Activated naive CD4-positive, alpha-beta T cell treated with anti-CD3 and anti-CD28 coated beads, Interleukin-2, amount 50 U/mL, for 24 hours (primary cell): ENCODE results near the gene WNT3.
A peak's percentile ranks its signal among the peaks of the same experiment; 100 is the strongest.

Experiments
- H3K27ac Mint-ChIP-seq: one replicate; pipeline ENCODE4 v1.8.0; 2021; ENCODE audit warnings: mild to moderate bottlenecking, mixed read lengths
- H3K27me3 Mint-ChIP-seq: one replicate; pipeline ENCODE4 v1.8.0; 2021; ENCODE audit warnings: mixed read lengths
- H3K36me3 Mint-ChIP-seq: one replicate; pipeline ENCODE4 v1.8.0; 2021; ENCODE audit warnings: mixed read lengths
- H3K4me1 Mint-ChIP-seq: one replicate; pipeline ENCODE4 v1.8.0; 2021; ENCODE audit warnings: mixed read lengths
- H3K4me3 Mint-ChIP-seq: one replicate; pipeline ENCODE4 v1.8.0; 2021; ENCODE audit warnings: mild to moderate bottlenecking, mixed read lengths
- H3K9me3 Mint-ChIP-seq: one replicate; pipeline ENCODE4 v1.8.0; 2021; ENCODE audit warnings: mixed read lengths

The WNT3 gene

GRCh38 chr17:46788796-46789195 lies 29.7 kb downstream of the WNT3 start:
- Mint-ChIP-seq H3K9me3 (no peaks in the 10 kb centered on the region), H3K4me3 (no peak overlapping the region), H3K4me1 (no peaks in the 10 kb centered on the region), H3K27ac (no peak overlapping the region), H3K27me3 (peaks cover 3% of the 10 kb centered on the region), H3K36me3 (no peaks in the 10 kb centered on the region)

DNA sequence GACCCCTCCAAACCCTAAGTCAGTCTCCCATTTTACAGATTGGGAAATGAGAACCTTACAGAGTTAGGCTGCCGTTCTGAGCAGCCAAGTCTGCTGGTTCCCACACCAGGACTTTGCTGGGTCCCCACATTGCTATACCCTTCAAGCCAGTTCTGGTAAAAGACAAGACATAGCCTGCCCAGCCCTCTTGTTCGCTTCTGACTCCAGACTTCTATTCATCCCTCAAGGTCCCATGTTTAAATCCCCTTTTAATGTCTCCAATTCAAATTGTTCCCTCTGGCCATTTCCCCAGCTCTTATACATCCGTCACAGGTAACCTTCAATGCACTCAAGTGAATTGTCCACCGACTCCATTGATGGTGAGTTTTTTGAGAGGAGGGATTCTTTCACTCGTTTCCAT lies 30.2 kb downstream of the WNT3 start:
- no peaks in the 10 kb centered on the region for H3K36me3 Mint-ChIP-seq
- H3K4me1 Mint-ChIP-seq: no peaks in the 10 kb centered on the region
- no peak overlapping the region for H3K27ac Mint-ChIP-seq
- peaks cover 3% of the 10 kb centered on the region for H3K27me3 Mint-ChIP-seq
- no peak overlapping the region for H3K4me3 Mint-ChIP-seq
- no peaks in the 10 kb centered on the region for H3K9me3 Mint-ChIP-seq

- no peak overlapping the region for H3K4me3 Mint-ChIP-seq
- H3K36me3 Mint-ChIP-seq: no peaks in the 10 kb centered on the region
- H3K27me3 Mint-ChIP-seq: peaks cover 3% of the 10 kb centered on the region
- H3K4me1 Mint-ChIP-seq: no peaks in the 10 kb centered on the region
- H3K9me3 Mint-ChIP-seq: no peaks in the 10 kb centered on the region
- H3K27ac Mint-ChIP-seq: no peak overlapping the region
These were observed 31.0 kb downstream of the WNT3 start for GRCh38 chr17:46787478-46787877.

- H3K4me1 Mint-ChIP-seq: no peaks in the 10 kb centered on the region
- H3K9me3 Mint-ChIP-seq: no peaks in the 10 kb centered on the region
- no peaks in the 10 kb centered on the region for H3K27me3 Mint-ChIP-seq
- no peak overlapping the region for H3K27ac Mint-ChIP-seq
- no peaks in the 10 kb centered on the region for H3K36me3 Mint-ChIP-seq
- H3K4me3 Mint-ChIP-seq: no peak overlapping the region
These were observed 32.8 kb downstream of the WNT3 start for GRCh38 chr17:46785696-46786095.

DNA sequence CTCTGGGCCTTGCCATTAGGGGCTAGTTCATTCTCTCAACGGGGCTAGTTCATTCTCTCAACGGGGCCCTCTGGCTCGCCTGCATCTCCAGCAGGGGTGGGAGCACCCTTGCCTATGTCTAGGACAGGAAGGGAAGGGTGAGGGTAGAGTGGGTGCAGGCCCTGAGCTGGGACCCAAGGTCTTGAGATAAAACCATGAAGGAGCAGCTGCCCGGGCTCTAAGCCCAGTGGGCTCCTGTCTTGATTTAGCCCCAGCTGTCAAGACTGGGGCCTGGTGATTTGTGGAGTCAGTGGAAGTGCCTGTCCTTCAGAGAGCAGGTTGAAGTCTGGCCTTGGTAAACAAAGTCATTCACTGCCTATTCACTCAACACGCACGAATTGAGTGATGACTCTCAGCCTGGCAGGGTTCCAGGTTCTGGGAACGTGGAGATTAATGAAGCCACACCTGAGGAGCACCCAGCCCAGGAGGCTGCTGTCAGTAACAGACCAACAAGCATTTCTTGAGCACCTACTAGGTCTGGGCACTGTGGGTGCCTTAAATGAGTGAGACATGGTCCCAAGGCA lies 35.4 kb downstream of the WNT3 start:
- Mint-ChIP-seq H3K27ac (no peak overlapping the region), H3K27me3 (no peaks in the 10 kb centered on the region), H3K36me3 (no peaks in the 10 kb centered on the region), H3K4me3 (no peak overlapping the region), H3K9me3 (no peaks in the 10 kb centered on the region), H3K4me1 (no peaks in the 10 kb centered on the region)

DNA sequence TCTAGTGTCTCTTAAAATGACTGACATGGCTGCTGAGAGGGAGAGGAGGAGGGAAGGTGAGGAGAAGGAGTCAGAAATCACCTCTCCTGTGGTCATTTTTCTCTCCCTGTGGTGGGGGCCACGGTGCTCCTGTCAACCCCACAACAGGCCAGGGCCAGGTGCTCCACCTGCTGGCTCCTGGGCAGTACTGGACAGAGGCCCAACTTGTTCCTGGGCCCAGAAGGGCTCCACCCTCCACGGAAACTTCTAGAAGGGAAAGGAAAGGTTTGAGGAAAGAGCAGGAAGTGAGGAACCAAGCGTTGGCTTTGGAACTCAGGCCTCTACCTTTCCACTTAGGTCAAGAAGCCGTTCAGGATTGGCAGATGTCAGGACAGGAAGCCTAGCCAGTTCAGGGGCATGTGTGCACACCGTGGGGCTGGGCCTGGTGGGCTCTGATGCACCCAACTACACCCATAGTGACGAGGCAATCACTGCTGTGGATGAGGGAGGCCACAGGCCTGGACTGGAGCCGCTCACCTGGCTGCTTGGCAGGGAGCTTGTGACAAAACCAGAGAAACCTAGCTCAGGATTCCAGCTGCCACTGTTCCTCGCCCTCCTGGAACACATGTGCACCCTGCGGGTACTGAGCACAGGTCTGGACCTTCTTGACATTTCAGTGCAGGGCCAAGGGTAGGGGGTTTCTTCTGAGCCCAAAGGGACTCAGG lies 36.1 kb downstream of the WNT3 start:
- no peak overlapping the region for H3K27ac Mint-ChIP-seq
- no peaks in the 10 kb centered on the region for H3K4me1 Mint-ChIP-seq
- H3K27me3 Mint-ChIP-seq: peaks cover 1% of the 10 kb centered on the region
- no peak overlapping the region for H3K4me3 Mint-ChIP-seq
- H3K36me3 Mint-ChIP-seq: no peaks in the 10 kb centered on the region
- H3K9me3 Mint-ChIP-seq: no peaks in the 10 kb centered on the region

- H3K27ac Mint-ChIP-seq: no peak overlapping the region
- H3K4me3 Mint-ChIP-seq: no peak overlapping the region
- H3K9me3 Mint-ChIP-seq: no peaks in the 10 kb centered on the region
- H3K36me3 Mint-ChIP-seq: no peaks in the 10 kb centered on the region
- H3K4me1 Mint-ChIP-seq: no peaks in the 10 kb centered on the region
- peaks cover 4% of the 10 kb centered on the region for H3K27me3 Mint-ChIP-seq
These were observed 38.5 kb downstream of the WNT3 start for GRCh38 chr17:46780003-46780373.

DNA sequence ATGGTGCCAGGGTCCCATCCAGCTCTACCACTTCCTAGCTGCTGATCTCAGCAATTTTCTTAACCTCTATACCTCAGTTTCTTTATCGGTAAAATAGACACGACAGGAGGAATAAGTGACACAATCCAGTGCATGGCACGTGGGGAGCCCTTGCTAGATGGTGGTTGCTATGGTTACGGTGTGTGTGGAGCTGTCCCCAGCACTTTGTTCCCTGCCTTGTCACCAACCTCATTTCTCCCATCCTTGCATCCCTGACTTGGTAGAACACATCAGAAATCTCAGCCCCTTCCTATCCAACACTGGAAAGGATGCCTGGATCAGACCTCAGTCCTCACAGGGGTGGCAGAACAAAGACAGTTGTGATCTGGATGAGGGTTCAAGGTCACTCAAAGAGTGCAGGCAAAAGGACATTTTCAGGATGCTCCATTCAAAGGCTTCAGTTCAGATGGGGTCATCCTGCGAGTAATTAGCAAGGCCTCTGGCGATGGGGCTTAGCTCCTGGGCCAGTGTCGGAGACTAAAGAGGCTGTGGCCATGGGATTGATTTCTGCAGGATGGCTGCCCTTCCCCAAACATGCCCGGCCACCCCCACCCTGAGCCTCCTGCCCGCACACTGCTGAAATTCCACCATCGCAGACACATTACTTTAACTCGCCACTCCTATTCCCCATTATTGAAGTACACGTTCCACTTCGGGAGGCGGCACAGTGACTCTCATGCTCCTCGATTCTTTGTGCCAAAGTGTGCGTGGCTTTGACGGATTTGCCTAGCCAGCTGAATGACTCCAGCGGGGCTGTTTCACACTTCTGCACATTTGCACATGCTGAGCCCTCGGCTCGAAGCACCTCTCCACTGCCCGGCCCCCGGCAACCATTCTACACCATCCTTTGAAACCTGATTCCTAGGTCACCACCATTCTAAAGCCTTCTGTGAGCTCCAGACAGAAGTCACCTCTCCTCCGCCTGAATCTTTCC lies 40.3 kb downstream of the WNT3 start:
- peaks cover 9% of the 10 kb centered on the region for H3K27me3 Mint-ChIP-seq
- H3K9me3 Mint-ChIP-seq: no peaks in the 10 kb centered on the region
- H3K4me1 Mint-ChIP-seq: no peaks in the 10 kb centered on the region
- H3K27ac Mint-ChIP-seq: no peak overlapping the region
- no peaks in the 10 kb centered on the region for H3K36me3 Mint-ChIP-seq
- H3K4me3 Mint-ChIP-seq: no peak overlapping the region

DNA sequence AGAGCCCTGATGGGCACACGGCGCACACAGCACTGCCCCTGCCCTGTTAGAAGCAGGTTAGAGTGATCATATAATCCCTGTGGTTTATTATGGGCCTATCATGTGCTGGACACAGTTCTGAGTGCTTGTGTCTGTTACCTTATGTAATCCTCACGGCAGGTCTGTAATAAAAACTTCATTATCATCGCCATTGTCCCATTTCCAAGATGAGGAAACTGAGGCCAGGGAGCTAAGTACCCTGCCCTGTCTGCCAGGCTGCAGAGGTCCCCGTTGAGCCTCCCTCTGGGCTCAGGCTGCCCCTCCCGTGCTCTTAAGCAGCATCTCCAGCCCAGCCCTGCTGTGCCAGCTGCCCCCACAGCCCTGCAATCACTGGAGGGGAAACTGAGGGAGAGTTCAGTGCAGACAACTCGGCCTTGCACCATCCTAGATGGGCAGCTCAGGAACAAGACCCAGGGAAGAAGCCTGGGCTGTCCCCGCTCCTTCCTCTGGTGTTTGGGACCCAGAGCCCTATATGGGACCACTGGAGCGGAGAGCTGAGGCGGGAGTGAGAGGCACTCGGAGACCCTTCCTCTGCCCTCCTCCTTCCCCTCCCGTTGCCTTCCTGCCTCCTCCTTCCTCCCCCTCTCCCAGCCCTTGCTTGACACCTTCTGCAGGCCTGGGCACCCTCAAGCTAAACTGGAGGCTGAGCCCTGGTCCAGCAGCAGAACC lies 42.0 kb downstream of the WNT3 start:
- H3K27me3 Mint-ChIP-seq: peaks cover 14% of the 10 kb centered on the region
- no peak overlapping the region for H3K27ac Mint-ChIP-seq
- no peaks in the 10 kb centered on the region for H3K4me1 Mint-ChIP-seq
- no peaks in the 10 kb centered on the region for H3K9me3 Mint-ChIP-seq
- no peak overlapping the region for H3K4me3 Mint-ChIP-seq
- no peaks in the 10 kb centered on the region for H3K36me3 Mint-ChIP-seq

DNA sequence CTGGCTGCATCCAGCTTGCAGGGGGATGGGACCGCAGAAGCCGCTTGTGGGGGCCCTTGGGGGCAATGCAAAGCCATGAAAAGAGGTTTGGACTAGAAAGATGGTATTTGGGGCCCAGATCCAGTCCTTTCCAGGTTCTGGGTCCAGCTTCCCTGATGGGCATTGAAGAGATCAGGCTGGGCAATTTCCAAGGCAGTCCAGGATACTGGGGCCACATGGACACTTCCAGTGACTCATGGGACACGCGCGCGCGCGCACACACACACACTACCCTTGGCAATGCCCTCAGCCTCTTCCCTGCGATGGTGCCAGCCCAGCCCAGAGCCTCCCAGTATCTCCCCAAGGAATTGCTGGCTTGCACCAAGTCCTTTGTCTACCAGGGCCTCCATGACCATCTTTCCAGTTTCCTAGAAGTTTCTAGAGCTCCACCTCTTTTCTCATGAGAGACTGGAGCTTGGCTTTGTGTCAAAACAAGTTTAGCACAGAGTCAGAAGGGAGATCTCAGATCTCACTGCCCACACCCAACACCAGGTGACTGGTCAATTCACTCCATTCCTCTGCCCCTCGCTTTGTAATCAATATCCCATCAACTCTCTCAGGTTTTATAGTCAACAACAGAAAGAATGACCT lies 44.3 kb downstream of the WNT3 start:
- peak overlapping the region; percentile 31 for H3K27ac Mint-ChIP-seq
- no peaks in the 10 kb centered on the region for H3K36me3 Mint-ChIP-seq
- no peaks in the 10 kb centered on the region for H3K9me3 Mint-ChIP-seq
- no peak overlapping the region for H3K4me3 Mint-ChIP-seq
- H3K27me3 Mint-ChIP-seq: peaks cover 20% of the 10 kb centered on the region
- peaks cover 8% of the 10 kb centered on the region for H3K4me1 Mint-ChIP-seq

GRCh38 chr17:46773676-46774075 lies 44.8 kb downstream of the WNT3 start:
- H3K27ac Mint-ChIP-seq: no peak overlapping the region
- peaks cover 20% of the 10 kb centered on the region for H3K27me3 Mint-ChIP-seq
- no peaks in the 10 kb centered on the region for H3K9me3 Mint-ChIP-seq

DNA sequence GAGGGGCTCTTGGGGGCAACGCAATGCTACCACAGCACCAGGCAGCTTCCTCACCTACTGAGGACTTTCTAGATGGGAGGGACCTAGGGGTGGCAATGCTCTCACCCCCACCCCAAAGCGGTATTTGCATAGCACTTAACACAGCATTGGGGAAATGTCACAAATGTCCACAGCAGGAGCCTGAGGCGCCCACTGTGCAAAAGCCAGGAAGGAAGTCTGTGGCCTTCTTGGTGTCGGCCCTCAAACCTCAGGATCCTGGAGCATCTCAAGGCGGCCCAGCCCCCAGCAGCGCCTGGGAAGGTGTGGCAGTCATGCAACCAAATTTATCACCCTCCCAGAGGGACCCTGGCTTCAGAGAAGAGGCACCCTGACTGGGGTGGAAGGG lies 45.3 kb downstream of the WNT3 start:
- no peaks in the 10 kb centered on the region for H3K9me3 Mint-ChIP-seq
- H3K4me3 Mint-ChIP-seq: no peak overlapping the region
- peaks cover 8% of the 10 kb centered on the region for H3K4me1 Mint-ChIP-seq
- peaks cover 20% of the 10 kb centered on the region for H3K27me3 Mint-ChIP-seq
- no peaks in the 10 kb centered on the region for H3K36me3 Mint-ChIP-seq
- no peak overlapping the region for H3K27ac Mint-ChIP-seq

More at GRCh38 chr17:46773676-46774075, 44.8 kb downstream of the WNT3 start:
- peaks cover 8% of the 10 kb centered on the region for H3K4me1 Mint-ChIP-seq
- no peaks in the 10 kb centered on the region for H3K36me3 Mint-ChIP-seq
- no peak overlapping the region for H3K4me3 Mint-ChIP-seq

DNA sequence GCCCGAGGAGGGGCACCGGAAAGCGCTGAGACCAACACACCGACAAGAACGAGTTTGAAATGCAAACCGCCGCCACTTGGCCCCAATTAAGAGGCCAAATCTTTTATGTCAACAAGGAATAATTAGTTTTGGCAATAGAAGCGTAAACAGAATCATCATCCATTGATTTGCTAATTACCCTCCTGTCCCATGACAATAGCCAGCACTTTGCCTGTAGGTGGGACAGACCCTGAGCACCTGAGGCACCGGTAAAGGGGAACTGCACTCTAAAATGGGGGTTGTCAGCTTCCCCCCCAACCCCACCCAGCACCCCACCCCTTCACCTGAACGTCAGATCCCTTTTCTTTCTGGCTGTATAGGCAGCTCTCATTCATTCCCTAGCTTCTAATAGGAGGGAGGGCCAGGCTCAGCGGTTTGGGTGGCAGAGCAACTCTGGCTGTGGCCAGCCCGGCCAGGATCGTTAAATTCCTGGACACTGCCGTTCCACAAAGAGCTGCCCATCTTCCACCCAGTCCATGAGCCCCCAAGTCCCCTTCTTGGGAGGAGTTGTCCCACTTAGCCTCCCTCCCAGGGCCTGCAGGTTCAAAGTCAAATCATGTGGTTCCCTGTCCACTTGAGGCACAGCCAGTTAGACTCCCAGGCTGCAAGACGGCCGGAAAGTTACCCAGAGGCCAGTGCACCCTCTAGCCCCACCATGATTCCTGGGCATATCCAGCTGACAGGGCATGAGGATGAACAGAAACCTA lies 45.8 kb downstream of the WNT3 start:
- H3K9me3 Mint-ChIP-seq: no peaks in the 10 kb centered on the region
- peaks cover 19% of the 10 kb centered on the region for H3K27me3 Mint-ChIP-seq
- H3K27ac Mint-ChIP-seq: no peak overlapping the region
- H3K4me3 Mint-ChIP-seq: peak overlapping the region; percentile 78
- no peaks in the 10 kb centered on the region for H3K36me3 Mint-ChIP-seq
- H3K4me1 Mint-ChIP-seq: peaks cover 8% of the 10 kb centered on the region

DNA sequence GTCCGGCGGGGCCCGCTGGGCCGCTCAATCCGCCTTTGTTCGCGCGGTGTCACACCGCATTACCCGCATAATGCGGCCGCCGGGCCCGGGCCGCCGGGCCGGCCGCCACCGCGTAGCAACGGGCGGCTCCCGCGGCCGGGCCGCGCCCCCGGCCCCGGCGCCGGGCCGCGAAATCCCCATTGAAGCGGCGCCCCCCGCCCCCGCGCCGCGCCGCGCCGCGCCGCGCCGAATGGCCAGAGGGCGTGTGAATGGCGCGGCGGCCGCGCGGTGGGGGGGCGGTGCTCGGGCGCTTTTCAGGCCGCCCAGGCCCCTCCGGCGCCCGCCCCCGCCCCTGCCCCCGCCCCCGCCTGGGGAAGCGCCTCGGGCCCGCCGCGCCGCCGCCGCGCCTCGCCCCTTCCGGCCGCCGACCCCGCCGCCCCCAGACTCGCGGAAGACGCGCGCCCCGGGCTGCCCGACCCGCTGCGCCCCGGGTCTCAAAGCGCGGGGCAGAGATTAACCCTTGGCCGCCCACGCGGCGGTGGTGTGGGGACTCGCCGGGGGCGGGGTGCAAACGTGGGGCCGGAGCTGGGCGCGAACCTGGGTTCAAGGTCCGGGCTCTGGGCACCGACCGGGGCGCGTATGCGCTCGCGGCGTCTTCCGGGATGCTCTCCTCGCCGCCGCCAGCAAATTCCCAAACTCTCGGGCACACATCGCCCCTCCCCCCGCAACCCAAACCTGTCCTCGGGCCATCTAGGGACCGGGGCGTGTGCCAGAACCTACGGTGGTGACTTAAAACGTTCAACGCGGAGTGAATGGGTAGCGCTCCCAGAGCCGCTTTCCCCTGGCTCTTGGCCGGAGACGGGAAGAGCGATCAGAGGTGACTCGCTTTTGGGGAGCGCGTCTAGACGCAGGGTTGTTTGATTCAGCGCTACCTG lies 46.7 kb downstream of the WNT3 start:
- Mint-ChIP-seq H3K9me3 (no peaks in the 10 kb centered on the region), H3K4me1 (peaks cover 8% of the 10 kb centered on the region), H3K36me3 (no peaks in the 10 kb centered on the region), H3K27me3 (peaks cover 17% of the 10 kb centered on the region), H3K27ac (no peak overlapping the region), H3K4me3 (peak overlapping the region; percentile 78)
